Stomach smooth muscle (tissue), 2 donors: Measurements from ENCODE around the gene FOXJ3.

Source experiments
- H3K27ac ChIP-seq: one replicate; pipeline ENCODE4 v1.7.0; 2013; ENCODE audit warnings: mild to moderate bottlenecking, low read length, inconsistent platforms
- H3K27me3 ChIP-seq, 2 donors: one replicate each; pipeline ENCODE4 v1.7.0; 2013; ENCODE audit warnings: low read length in 2 of 2; ENCODE audit not compliant: insufficient read depth in 2 of 2, control insufficient read depth in 1 of 2
- H3K36me3 ChIP-seq, 2 donors: one replicate each; pipeline ENCODE4 v1.7.0; 2013; ENCODE audit warnings: low read length in 2 of 2; ENCODE audit not compliant: control insufficient read depth in 2 of 2, insufficient read depth in 2 of 2
- H3K4me1 ChIP-seq: one replicate; pipeline ENCODE4 v1.7.0; 2013; ENCODE audit warnings: low read length; ENCODE audit not compliant: control insufficient read depth, insufficient read depth
- H3K4me3 ChIP-seq, 2 donors: one replicate each; pipeline ENCODE4 v1.7.0; 2013; ENCODE audit warnings: low read length in 2 of 2
- H3K9ac ChIP-seq, 2 donors: one replicate each; pipeline ENCODE4 v1.7.0; 2013; ENCODE audit warnings: low read length in 2 of 2, mild to moderate bottlenecking in 1 of 2
- H3K9me3 ChIP-seq, 2 donors: one replicate each; pipeline ENCODE4 v1.7.0; 2013; ENCODE audit warnings: low read length in 2 of 2; ENCODE audit not compliant: control insufficient read depth in 2 of 2
- donor health status: healthy.
- donor health status: Pancreatic carcinoma.

FOXJ3 gene

DNA sequence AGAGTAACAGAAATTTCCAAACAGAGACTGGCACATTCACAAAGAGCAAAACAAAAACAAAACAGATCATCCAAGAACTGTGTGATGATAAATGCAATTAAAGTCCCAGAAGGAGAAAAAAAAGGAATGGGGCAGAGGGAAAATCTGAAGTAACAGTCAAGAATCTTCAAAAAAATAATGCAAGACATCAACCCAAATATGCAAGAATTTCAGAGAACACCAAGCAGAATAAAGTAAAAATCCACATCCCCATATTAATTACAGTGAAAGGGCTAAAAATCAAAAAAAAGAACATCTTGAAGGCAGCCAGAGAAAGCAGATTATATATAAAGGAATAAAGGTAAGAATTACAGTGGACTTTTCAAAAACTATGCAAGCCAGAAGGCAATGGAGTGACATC, 67.1 kb downstream of the FOXJ3 start:
- Histone ChIP-seq H3K4me3 (no peak overlapping the region), H3K9ac (no peak overlapping the region), H3K9me3 (no peaks in the 10 kb centered on the region), H3K27ac (no peak overlapping the region), H3K36me3 (no peaks in the 10 kb centered on the region), H3K4me1 (peaks cover 2% of the 10 kb centered on the region), H3K27me3 (no peaks in the 10 kb centered on the region)

DNA sequence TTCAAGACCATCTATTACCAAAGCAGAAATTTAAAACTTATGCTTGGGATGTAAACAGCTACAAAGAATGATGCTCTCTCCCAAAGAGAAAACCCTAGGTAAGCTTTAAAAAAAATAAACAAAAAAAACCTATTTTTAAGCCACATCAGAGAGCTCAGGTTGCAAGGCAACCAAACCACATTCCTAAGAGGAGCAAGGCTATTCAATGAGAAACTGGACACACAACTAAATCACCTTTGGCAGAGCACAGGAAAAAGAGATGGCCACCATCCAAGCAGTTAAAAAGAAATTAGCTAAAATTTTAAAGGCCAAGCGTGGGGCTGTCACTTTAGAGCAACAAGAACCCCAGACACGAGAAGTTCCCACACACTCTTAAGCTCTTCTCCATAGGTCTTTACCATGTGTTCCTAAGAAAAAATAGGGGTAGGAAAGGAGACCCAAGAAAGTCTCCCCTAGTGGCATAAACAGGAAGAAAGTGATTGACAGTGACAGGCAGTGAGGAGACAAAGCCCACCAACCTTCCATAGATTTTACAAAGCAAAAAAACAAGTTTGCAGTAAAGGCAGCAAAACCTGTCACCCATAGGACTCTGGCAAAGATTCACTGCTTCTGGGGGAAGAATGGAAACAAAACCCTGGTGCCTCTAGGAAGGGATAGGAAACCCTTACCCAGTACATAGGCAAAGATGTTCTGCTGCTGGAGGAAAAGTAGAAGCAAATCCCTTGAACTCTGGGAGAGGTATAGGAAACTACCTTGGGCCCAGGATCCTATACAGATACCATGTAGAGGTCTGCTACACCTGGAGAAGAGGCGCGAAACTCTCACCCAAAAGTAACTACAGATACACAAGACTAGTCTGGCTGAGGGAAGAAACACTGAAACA, 68.5 kb downstream of the FOXJ3 start:
- no peak overlapping the region for H3K4me3 ChIP-seq
- no peaks in the 10 kb centered on the region for H3K27me3 ChIP-seq
- H3K9ac ChIP-seq, result no peak overlapping the region
- H3K9me3 ChIP-seq, result no peaks in the 10 kb centered on the region
- peaks cover 2% of the 10 kb centered on the region for H3K4me1 ChIP-seq
- H3K27ac ChIP-seq, result no peak overlapping the region
- no peaks in the 10 kb centered on the region for H3K36me3 ChIP-seq

DNA sequence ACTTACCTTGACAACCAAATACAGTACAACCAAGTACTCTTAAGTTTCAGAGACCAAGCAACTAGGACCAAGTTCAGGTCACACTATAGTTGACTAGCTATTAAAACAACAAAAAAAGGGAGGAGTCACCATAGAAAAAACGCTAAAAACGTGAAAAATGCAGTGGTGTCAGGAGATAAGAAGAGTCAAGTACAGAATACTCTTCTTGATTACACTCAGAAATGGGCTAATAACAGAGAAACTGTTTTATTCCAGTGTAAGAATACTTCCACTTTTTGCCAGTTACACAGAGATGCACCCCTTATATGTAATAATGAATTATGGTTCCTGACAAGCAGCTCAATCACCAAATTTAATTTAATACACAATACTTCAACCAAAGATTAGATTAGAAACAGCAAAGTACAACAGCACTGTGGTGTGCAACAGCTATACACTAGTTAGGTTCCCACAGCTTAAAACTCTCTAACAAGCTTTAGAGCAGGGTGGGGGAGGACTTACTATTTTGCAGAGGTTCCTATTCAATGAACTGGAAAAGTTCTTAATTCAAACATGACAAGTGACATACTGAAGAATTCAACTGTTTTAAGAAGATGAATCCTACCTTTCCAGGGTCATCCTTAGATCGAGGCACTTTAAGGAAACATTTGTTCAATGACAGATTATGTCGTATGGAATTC, 70.4 kb downstream of the FOXJ3 start:
- Histone ChIP-seq H3K27me3 (no peaks in the 10 kb centered on the region), H3K9me3 (no peaks in the 10 kb centered on the region), H3K27ac (no peak overlapping the region), H3K4me3 (no peak overlapping the region), H3K9ac (no peak overlapping the region), H3K4me1 (peaks cover 2% of the 10 kb centered on the region), H3K36me3 (no peaks in the 10 kb centered on the region)

DNA sequence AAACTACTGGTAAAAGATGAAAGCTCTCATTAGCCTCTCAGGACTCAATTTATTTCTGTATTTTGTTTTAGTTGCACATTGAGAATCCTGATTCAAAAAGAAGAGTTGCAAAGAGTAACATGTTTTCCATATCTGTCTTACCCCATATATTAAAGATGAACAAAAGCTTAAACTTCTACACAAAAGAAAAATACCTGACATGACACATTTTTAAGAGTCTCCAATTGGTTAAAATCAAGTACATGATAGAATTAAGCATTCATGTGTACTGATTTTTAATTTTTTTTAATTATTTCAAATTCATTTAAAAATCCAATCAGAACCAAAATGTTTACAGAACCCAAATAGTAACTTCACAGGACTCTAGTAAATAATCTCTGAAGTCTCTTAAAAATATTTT, 72.0 kb downstream of the FOXJ3 start:
- Histone ChIP-seq H3K9me3 (no peaks in the 10 kb centered on the region), H3K27me3 (no peaks in the 10 kb centered on the region), H3K9ac (no peak overlapping the region), H3K4me3 (no peak overlapping the region), H3K27ac (no peak overlapping the region), H3K4me1 (peaks cover 2% of the 10 kb centered on the region), H3K36me3 (no peaks in the 10 kb centered on the region)

DNA sequence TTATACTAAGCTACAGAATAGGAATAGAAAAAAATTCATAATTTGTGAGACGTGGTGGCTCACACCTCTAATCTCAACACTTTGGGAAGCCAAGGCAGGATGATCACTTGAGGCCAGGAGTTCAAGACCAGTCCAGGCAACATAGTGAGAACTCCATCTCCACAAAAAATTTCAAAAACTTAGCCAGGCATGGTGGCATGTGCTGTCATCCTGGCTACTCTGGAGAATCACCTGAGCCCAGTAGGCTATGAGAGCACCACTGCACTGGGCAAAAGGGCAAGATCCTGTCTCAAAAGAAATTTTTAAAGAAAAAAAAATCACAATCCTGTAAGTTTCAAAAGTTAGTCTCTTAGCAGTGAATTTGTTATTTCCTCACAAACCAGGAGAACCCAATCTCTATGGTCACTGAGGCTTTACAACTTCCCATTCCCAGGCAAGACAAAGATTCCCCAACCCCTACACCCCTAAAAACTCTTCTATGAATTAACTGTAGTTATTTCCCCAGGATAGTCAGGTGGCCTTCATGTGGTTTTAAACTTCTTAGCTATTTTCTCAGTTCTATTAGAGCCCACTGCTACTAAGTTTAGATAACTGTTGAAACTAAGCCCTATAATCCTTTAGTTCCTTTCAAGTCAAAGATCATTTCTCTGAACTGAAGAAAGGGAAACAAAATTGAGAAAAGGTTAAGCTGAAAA, 74.5 kb downstream of the FOXJ3 start:
- Histone ChIP-seq H3K9ac (no peak overlapping the region), H3K4me1 (no peaks in the 10 kb centered on the region), H3K9me3 (no peaks in the 10 kb centered on the region), H3K4me3 (no peak overlapping the region), H3K27me3 (no peaks in the 10 kb centered on the region), H3K27ac (no peak overlapping the region), H3K36me3 (no peaks in the 10 kb centered on the region)

DNA sequence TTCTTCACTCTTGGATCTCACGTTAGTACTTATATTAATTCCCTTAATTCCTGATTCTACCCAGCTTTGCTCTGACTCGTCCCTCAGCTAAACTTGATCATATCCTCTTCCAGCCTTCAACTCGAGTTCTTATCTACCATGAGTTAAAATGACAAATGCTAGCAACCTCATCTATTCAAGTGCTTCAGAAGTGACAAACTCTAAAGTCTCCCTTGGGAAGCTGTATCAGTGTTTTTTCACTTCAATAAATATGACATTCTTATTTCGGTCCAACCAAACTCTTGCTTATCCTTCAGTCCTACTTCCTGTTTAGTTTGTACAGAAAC, 75.3 kb downstream of the FOXJ3 start:
- Histone ChIP-seq H3K9ac (no peak overlapping the region), H3K36me3 (no peaks in the 10 kb centered on the region), H3K4me3 (no peak overlapping the region), H3K4me1 (no peaks in the 10 kb centered on the region), H3K9me3 (no peaks in the 10 kb centered on the region), H3K27ac (no peak overlapping the region), H3K27me3 (no peaks in the 10 kb centered on the region)

DNA sequence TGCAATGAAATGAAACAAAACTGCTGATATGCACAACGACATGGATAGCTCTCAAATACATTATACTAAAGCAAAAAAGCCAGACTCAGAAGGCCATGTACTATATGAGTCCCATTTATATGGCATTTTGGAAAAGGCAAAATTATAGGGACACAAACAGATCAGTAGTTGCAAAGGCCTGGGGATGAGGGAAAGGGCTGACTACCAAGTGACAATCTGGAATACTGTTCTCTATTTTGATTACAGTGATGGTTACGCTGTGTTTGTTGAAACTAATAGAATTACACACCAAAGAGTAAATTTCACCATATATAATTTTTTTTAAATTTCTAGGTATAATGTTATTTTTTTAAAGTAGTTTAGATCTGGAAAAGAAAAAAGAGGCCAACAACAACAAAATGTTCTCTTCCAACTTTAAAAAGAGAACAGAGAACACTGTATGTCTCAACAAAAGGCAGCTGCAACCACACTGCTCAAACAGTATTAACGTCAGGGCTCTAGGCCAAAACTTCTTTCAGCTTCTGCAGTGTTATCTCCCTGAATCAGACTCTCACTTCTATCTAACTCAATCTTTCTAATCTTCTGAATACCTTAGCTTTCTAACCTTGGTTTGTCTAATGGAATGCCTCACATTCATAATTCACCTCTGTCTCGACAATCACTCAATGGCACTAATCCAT, 75.8 kb downstream of the FOXJ3 start:
- Histone ChIP-seq H3K4me1 (no peaks in the 10 kb centered on the region), H3K27ac (no peak overlapping the region), H3K27me3 (no peaks in the 10 kb centered on the region), H3K9me3 (no peaks in the 10 kb centered on the region), H3K9ac (no peak overlapping the region), H3K4me3 (no peak overlapping the region), H3K36me3 (no peaks in the 10 kb centered on the region)

DNA sequence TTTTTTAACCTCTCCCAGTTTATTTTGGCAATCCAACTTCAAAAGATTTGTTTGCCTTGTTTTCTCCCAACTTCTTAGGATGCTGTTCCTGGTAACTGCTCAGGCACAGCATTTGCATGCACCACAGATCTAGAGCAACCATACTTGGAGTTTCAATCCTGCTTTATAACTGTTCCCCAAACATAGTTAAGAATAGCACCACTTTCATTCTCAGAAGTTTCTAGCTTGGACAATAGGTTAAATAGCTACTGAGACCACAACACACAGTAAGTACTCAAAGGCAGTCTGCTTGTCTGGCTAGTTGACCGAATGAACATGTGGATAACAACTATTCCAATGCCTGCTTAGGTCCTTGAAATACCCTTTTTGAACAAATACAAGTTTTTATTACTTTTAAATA, 76.8 kb downstream of the FOXJ3 start:
- H3K27ac ChIP-seq, result no peak overlapping the region
- no peak overlapping the region for H3K4me3 ChIP-seq
- H3K9me3 ChIP-seq, result no peaks in the 10 kb centered on the region
- H3K9ac ChIP-seq, result no peak overlapping the region
- H3K4me1 ChIP-seq, result no peaks in the 10 kb centered on the region
- H3K27me3 ChIP-seq, result no peaks in the 10 kb centered on the region
- H3K36me3 ChIP-seq, result no peaks in the 10 kb centered on the region

DNA sequence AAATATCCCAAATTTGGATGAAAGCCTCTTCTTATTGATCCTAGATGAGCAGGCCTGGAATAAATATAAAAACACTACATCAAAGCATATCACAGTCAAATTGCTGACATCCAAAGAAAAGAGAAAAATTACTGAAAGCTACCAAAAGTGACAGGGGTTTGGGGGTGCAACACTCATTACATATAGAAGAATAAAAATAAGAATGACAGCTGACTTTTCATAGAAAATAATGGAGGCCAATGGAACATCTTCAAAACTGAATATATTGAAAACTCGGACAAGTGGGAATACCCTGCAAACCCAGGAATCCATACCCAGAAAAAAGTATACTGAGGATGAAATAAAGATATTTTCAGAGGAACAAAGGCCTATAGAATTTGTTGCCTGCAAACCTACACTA, 84.0 kb downstream of the FOXJ3 start:
- H3K36me3 ChIP-seq, result no peaks in the 10 kb centered on the region
- H3K4me3 ChIP-seq, result no peak overlapping the region
- no peak overlapping the region for H3K27ac ChIP-seq
- H3K27me3 ChIP-seq, result no peaks in the 10 kb centered on the region
- H3K9ac ChIP-seq, result no peak overlapping the region
- H3K9me3 ChIP-seq, result no peaks in the 10 kb centered on the region
- no peaks in the 10 kb centered on the region for H3K4me1 ChIP-seq

DNA sequence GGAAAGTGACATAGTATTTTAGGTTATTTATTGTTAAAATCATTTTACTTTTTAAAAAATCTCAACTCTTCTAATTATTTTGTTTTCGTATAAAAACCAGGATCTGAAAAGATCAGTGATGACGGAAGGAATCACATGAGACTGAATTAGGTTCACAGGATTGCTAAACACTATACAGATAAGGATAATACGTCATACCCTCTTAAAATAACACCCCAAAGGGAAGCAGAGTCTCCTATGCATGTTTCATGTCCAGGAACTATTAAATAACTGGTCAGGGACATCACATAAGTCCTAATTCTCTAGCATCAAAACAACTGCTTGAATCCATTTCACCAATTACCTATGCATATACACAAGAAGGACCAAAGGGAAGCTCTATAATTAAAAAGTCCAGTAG, 84.9 kb downstream of the FOXJ3 start:
- Histone ChIP-seq H3K4me1 (no peaks in the 10 kb centered on the region), H3K9me3 (no peaks in the 10 kb centered on the region), H3K4me3 (no peak overlapping the region), H3K27ac (no peak overlapping the region), H3K36me3 (no peaks in the 10 kb centered on the region), H3K9ac (no peak overlapping the region), H3K27me3 (no peaks in the 10 kb centered on the region)
